Activated CD8-positive, alpha-beta T cell treated with anti-CD3 and anti-CD28 coated beads for 36 hours (primary cell): ENCODE measurements around the gene CCDC7. TPM values are rescaled to one million over a fixed set of nuclear protein-coding genes. Genes with fewer than 3 reads are reported as not detected.
A peak's percentile ranks its signal among the peaks of the same experiment; 100 is the strongest.

Experiments
- ATAC-seq: fragments of 200-7000 bp; cut with Tn5 transposase; one replicate; pipeline ENCODE4 v1.10.0; 2021; ENCODE audit warnings: mild to moderate bottlenecking, moderate library complexity
- CTCF ChIA-PET: fragments of 350-600 bp; sonication (Branson Sonifier 250); formaldehyde crosslinking; loops from one replicate; lab custom pipeline; 2021; ENCODE audit warnings: antibody characterized with exemption; lab: Charles Lee
- POLR2A ChIA-PET: fragments of 350-600 bp; sonication (Branson Sonifier 250); formaldehyde crosslinking; loops from one replicate; lab custom pipeline; 2021; ENCODE audit warnings: antibody characterized with exemption; lab: Charles Lee
- DNase-seq: peaks from one replicate; pipeline ENCODE4 v3.0.0-alpha.2; 2020
- H3K27ac Mint-ChIP-seq: one replicate; pipeline ENCODE4 v1.8.0; 2021; ENCODE audit warnings: mild to moderate bottlenecking, mixed read lengths
- H3K27me3 Mint-ChIP-seq: one replicate; pipeline ENCODE4 v1.8.0; 2021; ENCODE audit warnings: mixed read lengths
- H3K36me3 Mint-ChIP-seq: one replicate; pipeline ENCODE4 v1.8.0; 2021; ENCODE audit warnings: low read depth, mixed read lengths
- H3K4me1 Mint-ChIP-seq: one replicate; pipeline ENCODE4 v1.8.0; 2021; ENCODE audit warnings: low read depth, mixed read lengths
- H3K4me3 Mint-ChIP-seq: one replicate; pipeline ENCODE4 v1.8.0; 2021; ENCODE audit warnings: mild to moderate bottlenecking, moderate library complexity, mixed read lengths
- H3K9me3 Mint-ChIP-seq: one replicate; pipeline ENCODE4 v1.8.0; 2021; ENCODE audit warnings: mixed read lengths
- CTCF ChIP-seq: fragments of 200-600 bp; IDR thresholded peaks from one replicate; pipeline ENCODE4 v1.8.0; 2022; ENCODE audit warnings: antibody characterized with exemption, mild to moderate bottlenecking
- intact Hi-C: fragments of 100-400 bp; cut with micrococcal nuclease; formaldehyde crosslinking; loops from one replicate; pipeline ENCODE4 v1.10.0; 2022
- total RNA-seq, 2 experiments: library from RNA; stranded (reverse); gene quantifications; one replicate each; pipeline ENCODE4 v1.2.3, GENCODE V29; 2021

The CCDC7 gene
- total RNA-seq, 2 experiments from 2014 or later, result 5.5 to 10.4 TPM

- ChIA-PET POLR2A (interaction anchor here (1.3 kb wide), 1 partner anchor 68 kb away, joined by 10 read pairs; no protein-coding TSS in a partner anchor), CTCF (interaction anchor here (1.0 to 1.2 kb wide), 3 partner anchors 9 to 562 kb away, joined by 3 to 4 read pairs (median 3); no protein-coding TSS in a partner anchor)
- Mint-ChIP-seq H3K27me3 (no peaks in the 10 kb centered on the region), H3K4me1 (peaks cover 10% of the 10 kb centered on the region), H3K9me3 (peaks cover 3% of the 10 kb centered on the region), H3K4me3 (peak overlapping the region; percentile 99), H3K36me3 (peaks cover 13% of the 10 kb centered on the region), H3K27ac (peak overlapping the region; percentile 100)
- DNase-seq (no peak), ATAC-seq (no peak)
- intact Hi-C loops, result loop anchor here (2.0 kb wide), 1 partner anchor 68 kb away; no protein-coding TSS in a partner anchor
- TF ChIP-seq CTCF, result no peak
These were observed 831 bp downstream of the CCDC7 start for GRCh38 chr10:32446536-32447406.

- TF ChIP-seq CTCF, result no peak
- H3K9me3 Mint-ChIP-seq, result no peaks in the 10 kb centered on the region
- peaks cover 36% of the 10 kb centered on the region for H3K36me3 Mint-ChIP-seq
- ChIA-PET CTCF (interaction anchor here (1.2 kb wide), 1 partner anchor 9 kb away, joined by 4 read pairs; the partner anchor contains the start of gene CCDC7), POLR2A (interaction anchor here (0.8 kb wide), 1 partner anchor 10 kb away, joined by 3 read pairs; no protein-coding TSS in a partner anchor)
- peaks cover 19% of the 10 kb centered on the region for H3K4me1 Mint-ChIP-seq
- ATAC-seq (no peak), DNase-seq (no peak)
- H3K4me3 Mint-ChIP-seq, result no peak overlapping the region
- H3K27me3 Mint-ChIP-seq, result no peaks in the 10 kb centered on the region
- no peak overlapping the region for H3K27ac Mint-ChIP-seq
- intact Hi-C loops, result no loop called here
These were observed 8.2 kb downstream of the CCDC7 start for GRCh38 chr10:32454148-32454547.

- DNase-seq, result peak; percentile 44
- peaks cover 32% of the 10 kb centered on the region for H3K4me1 Mint-ChIP-seq
These were observed 13.2 kb downstream of the CCDC7 start for GRCh38 chr10:32459051-32459698.

GRCh38 chr10:32461203-32461602, 15.3 kb downstream of the CCDC7 start:
- Mint-ChIP-seq H3K27ac (no peak overlapping the region), H3K9me3 (no peaks in the 10 kb centered on the region), H3K27me3 (no peaks in the 10 kb centered on the region), H3K4me3 (no peak overlapping the region), H3K4me1 (peaks cover 32% of the 10 kb centered on the region), H3K36me3 (peaks cover 11% of the 10 kb centered on the region)
- intact Hi-C loops, result no loop called here
- POLR2A ChIA-PET, result no interaction called here
- ATAC-seq (no peak), DNase-seq (no peak)
- CTCF ChIA-PET, result interaction anchor here (1.4 kb wide), 1 partner anchor 29 kb away, joined by 3 read pairs; no protein-coding TSS in a partner anchor
- no peak for TF ChIP-seq CTCF

More at GRCh38 chr10:32459051-32459698, 13.2 kb downstream of the CCDC7 start:
- peaks cover 16% of the 10 kb centered on the region for H3K36me3 Mint-ChIP-seq
- ChIA-PET CTCF (interaction anchor here (0.6 to 1.7 kb wide), 3 partner anchors 9 to 92 kb away, joined by 3 to 6 read pairs (median 3); no protein-coding TSS in a partner anchor), POLR2A (no interaction called here)
- no peak for TF ChIP-seq CTCF
- H3K27ac Mint-ChIP-seq, result peak overlapping the region; percentile 20
- no peak overlapping the region for H3K4me3 Mint-ChIP-seq
- intact Hi-C loops, result no loop called here
- H3K9me3 Mint-ChIP-seq, result no peaks in the 10 kb centered on the region
- ATAC-seq, result peak; percentile 91
- no peaks in the 10 kb centered on the region for H3K27me3 Mint-ChIP-seq
